HG03558 (cell line): Measurements from ENCODE around the gene RLN3.

Source experiments
- ATAC-seq: cut with Tn5 transposase; IDR thresholded peaks from one replicate; pipeline ENCODE4 v1.9.1; 2021; ENCODE audit warnings: moderate number of reproducible peaks; ENCODE audit not compliant: unreplicated experiment; ENCODE audit errors: extremely low read depth

The RLN3 gene

DNA sequence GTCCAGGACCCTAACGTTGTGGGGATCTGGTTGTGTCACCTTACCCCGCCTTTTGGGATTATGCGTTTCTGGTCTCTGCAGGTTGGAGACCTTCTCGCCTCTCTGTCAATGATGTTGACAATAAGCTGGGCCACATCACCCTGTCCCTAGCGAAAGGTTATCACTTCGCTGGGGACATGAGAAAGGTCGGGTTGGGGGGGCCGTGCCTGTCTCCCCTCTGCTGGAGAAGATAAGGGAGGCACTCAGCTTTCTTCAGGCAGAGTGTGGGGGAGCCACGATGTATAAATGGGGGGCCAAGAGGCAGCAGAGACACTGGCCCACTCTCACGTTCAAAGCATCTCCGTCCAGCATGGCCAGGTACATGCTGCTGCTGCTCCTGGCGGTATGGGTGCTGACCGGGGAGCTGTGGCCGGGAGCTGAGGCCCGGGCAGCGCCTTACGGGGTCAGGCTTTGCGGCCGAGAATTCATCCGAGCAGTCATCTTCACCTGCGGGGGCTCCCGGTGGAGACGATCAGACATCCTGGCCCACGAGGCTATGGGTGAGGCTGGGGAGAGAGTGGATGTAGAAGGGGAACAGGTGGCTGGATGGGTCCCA lies at the start of gene RLN3:
TSS of gene RLN3 (plus strand) at position 293 of the 595 bp plus-strand sequence. CDS start at position 350, 57 bp downstream.
- no peak for ATAC-seq

GRCh38 chr19:13978351-13979243 lies 49.4 kb upstream of the RLN3 start:
- no peak for ATAC-seq

DNA sequence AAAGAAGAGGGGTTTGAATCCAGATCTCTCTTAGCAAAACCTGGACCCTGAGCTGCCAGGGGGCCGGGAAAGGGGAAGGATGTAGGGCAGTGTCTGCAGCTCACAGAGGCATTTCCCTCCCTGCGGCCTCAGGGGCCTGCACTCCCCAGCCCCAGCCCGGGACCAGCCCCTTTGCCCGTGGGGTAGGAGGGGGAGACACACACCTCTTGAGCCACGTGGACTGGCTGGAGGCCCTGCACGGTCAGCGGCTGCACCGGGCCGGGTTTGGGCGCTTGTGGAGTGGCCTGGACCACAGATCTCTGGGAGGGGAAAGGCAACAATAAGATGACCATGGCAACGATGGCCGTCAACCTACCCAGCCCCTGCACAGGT lies 48.7 kb upstream of the RLN3 start:
- no peak for ATAC-seq

GRCh38 chr19:13979686-13980085 lies 48.3 kb upstream of the RLN3 start:
- no peak for ATAC-seq

DNA sequence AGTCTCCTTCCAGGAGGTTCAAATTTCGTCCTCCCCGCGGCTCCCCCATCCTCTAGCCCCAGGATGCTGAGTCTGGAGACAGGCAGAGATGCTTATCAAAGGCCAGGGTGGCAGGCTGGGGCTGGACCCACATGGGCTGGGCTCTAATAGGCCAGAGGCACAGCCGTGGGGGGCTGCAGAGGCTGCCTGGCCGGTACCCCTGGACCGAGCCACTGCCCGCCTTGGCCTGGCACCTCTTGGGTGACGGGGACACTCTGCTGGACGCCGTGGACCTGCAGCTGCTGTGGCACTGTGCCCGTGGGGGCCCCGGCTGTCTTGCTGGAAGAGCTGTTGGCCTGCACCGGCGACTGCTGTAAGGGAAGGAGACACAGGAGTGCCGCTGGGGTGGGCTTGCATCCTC lies 47.6 kb upstream of the RLN3 start:
- no peak for ATAC-seq

- no peak for ATAC-seq
Measured at GRCh38 chr19:13981021-13981420, 46.9 kb upstream of the RLN3 start.

- no peak for ATAC-seq
Measured at GRCh38 chr19:13981467-13981866, 46.5 kb upstream of the RLN3 start.

DNA sequence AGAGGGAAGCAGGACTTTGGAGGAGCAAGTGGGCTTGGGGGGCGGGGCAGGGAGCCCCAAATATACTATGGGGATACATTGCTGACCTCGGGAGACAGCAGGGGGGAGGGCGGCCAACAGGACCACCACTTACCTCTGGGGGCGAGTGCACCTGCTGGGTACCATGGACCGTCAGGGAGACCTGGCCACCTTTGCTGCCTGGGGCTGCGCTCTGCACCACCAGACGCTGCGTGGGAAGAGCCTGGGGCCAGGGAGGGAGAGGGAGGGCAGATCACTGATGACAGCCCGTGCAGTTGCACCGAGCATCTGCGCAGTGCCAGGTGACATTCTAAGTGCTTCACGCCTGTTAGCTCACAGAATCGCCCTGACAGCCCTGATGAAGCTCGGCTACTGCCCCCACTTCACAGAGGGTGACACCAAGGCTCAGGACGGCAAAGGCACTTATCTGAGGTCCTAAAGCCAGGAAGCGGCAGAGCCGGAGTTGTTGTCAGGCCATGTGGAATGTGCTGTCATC lies 45.9 kb upstream of the RLN3 start:
- no peak for ATAC-seq

DNA sequence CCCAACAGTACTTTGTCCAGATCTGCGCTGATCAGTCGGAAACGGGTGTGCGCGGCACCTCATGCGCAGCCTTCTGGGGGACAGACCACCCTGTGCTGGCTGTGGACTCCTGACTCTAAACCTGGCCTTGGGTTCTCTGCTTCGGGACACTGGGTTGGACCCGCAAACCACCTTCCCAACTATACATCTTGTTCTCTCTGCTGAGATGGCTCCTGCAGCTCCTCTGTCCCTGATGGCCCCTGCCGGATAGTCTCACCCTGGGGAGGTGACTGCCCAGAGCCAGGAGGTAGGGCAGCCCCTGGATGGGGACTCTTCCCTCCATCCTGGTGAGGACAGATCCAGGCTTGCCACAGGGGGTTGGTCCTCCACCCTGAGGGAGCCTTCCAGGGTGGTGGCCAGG lies 45.2 kb upstream of the RLN3 start:
- ATAC-seq: no peak

GRCh38 chr19:13983213-13983889 lies 44.6 kb upstream of the RLN3 start:
- no peak for ATAC-seq

- ATAC-seq: no peak
Measured at GRCh38 chr19:13984186-13984585, 43.8 kb upstream of the RLN3 start.

DNA sequence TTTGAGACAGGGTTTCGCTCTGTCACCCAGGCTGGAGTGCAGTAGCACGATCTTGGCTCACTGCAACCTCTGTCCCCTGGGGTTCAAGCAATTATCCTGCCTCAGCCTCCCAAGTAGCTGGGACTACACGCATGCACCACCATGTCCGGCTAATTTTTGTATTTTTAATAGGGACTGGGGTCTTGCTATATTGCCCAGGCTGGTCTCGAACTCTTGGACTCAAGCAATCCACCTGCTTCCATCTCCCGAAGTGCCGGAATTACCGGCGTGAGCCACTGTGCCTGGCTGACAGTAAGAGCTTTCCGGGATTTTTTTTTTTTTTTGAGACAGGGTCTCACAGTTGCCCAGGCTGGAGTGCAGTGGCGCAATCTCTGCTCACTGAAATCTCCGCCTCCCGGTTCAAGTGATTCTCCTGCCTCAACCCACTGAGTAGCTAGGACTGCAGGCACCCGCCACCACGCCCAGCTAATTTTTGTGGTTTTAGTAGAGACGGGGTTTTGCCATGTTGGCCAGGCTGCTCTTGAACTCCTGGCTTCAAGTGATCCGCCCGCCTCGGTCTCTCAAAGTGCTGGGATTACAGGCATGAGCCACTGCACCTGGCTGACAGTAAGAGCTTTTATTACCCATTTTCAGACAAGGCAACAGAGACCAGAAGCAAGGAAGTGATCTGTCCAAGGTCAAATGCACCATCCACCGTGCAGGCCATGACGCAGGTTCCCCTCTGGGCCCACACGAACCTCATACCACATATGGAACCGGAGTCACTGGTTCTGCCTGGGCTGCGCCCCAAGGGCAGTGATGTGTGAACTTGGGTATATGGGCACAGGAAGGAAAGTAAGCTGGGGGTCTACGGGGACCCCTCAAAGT lies 42.8 kb upstream of the RLN3 start:
- ATAC-seq: no peak

DNA sequence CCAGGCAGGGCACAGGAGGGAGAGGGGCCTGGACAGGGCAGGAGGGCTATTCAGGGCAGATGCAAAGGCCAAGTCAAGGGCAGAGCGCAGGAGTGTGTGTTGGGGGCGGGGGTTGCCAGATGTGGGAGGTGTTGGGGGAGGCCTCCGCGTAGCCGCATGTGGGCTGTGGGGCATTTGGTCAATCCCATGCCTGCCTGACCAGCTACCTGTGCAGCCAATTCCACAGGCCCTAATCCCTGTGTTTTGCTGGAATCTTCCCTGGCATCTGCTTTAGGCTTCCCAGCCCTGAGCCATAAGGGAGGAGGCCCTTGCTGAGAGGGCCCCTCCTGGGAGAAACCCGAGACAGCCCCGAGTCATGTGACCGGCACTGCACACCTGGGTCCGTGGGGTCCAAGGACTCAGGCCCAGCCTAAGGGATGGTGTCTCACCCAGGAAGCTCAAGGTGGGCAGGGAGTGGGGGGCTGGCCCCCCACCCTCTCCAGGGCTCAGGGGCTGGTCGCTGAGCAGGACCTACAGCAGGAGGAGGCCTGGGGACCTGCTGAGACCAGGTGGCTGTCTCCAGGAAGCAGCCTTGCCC lies 42.1 kb upstream of the RLN3 start:
- ATAC-seq: peak; percentile 9

GRCh38 chr19:13986348-13986904 lies 41.5 kb upstream of the RLN3 start:
- peak; percentile 56 for ATAC-seq

DNA sequence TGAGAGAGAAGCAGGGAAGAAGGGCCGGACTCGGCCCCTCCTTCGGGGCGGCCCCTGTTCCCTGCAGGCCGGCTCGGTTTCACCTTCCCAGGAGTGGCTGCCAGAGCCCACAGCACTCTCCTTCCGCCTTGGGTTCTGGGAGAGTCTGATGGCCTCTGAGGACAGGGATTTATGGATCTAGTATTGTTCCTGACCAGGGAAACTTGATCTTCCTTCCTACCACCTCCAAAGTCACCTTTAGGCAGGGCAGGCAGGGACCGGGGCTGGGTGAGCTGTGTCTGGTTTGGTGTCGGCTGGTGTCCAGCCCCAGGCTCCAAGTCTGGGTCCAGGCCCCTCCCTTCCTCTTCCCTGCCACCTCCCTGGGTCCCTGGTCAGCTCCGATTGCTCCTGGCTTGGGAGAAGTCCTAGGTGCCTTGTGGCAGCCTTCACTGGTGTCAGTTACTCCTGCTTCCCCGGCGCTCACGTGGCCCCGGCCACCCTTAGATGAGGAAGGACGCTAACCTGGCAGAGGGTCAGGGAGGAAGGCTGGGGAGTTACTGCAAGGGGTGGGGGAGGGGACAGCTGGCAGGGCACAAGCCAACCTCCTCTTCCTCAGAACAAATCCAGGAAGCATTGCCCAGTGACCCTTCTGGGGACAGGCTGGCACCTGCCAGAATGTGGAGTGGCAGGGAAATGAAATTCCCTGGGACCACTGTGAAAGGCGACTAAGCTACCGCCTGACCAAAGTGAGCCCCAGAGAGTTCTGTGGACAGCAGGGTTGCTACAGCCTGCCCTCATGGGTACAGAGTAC lies 40.7 kb upstream of the RLN3 start:
- ATAC-seq: no peak

- no peak for ATAC-seq
Measured at GRCh38 chr19:13989487-13989886, 38.5 kb upstream of the RLN3 start.

- ATAC-seq: no peak
Measured at GRCh38 chr19:13990085-13990484, 37.9 kb upstream of the RLN3 start.

- no peak for ATAC-seq
Measured at GRCh38 chr19:13992025-13992424, 35.9 kb upstream of the RLN3 start.
